Stimulated activated naive B cell treated with anti-CD40 and anti-IgM and Interleukin-4, amounts not matched to agents 10 μg/mL and 1 μg/mL and 100 μg/mL, for 72 hours (primary cell): ENCODE measurements around the gene VSIG4.
"Not testable (repeated sequence)": the region's sequence is repeated elsewhere in the genome, so short reads cannot be mapped to it uniquely, and the experiment has no call there.

Experiments used
- ATAC-seq, 2 donors: fragments of 150-1000 bp; cut with Tn5 transposase; replicated peaks; 2 replicates each; pipeline ENCODE4 v1.10.0; 2021; ENCODE audit warnings: moderate library complexity in 1 of 2
- DNase-seq: peaks from one replicate; pipeline ENCODE4 v3.0.0; 2021
- H3K27ac Mint-ChIP-seq: one replicate; pipeline ENCODE4 v1.8.0; 2022; ENCODE audit warnings: mild to moderate bottlenecking, mixed read lengths
- H3K27me3 Mint-ChIP-seq, 2 donors: one replicate each; pipeline ENCODE4 v1.8.0; 2022; ENCODE audit warnings: mixed read lengths in 2 of 2
- H3K36me3 Mint-ChIP-seq, 2 donors: one replicate each; pipeline ENCODE4 v1.8.0; 2022; ENCODE audit warnings: mixed read lengths in 2 of 2, mild to moderate bottlenecking in 1 of 2
- H3K4me1 Mint-ChIP-seq, 2 donors: one replicate each; pipeline ENCODE4 v1.8.0; 2022; ENCODE audit warnings: mixed read lengths in 2 of 2, mild to moderate bottlenecking in 1 of 2
- H3K4me3 Mint-ChIP-seq, 2 donors: one replicate each; pipeline ENCODE4 v1.8.0; 2022; ENCODE audit warnings: mild to moderate bottlenecking in 2 of 2, mixed read lengths in 2 of 2, moderate library complexity in 1 of 2
- H3K9me3 Mint-ChIP-seq, 2 donors: one replicate each; pipeline ENCODE4 v1.8.0; 2022; ENCODE audit warnings: mixed read lengths in 2 of 2, mild to moderate bottlenecking in 1 of 2

The VSIG4 gene

DNA sequence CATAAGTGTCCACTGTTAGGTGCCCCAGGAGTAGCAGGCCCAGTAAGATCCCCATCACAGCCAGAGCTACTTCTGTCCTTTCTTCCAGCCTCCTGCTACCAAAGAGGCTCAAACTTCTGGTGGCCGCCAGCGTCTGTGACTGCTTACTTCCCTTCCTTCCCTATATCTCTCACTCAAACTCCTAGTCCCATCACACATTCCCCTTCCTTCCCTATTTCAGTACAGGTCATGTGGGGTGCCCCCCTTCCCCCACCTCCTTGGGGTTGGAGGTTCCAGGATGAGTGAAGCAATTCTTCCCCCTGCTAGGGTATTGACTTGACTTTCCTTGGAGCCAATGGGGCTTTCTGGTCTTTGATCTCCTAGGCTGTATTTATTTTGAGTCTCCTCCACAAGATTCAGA lies at the start of gene VSIG4:
VSIG4 (minus strand) TSS at position 137 of the 400 bp plus-strand sequence; CDS start at position 55, 82 bp downstream.
- H3K4me3 Mint-ChIP-seq, result no peak within 1 kb of the TSS
- ATAC-seq, result no peak
- DNase-seq, result no peak
- peaks cover 0 to 7% of the 10 kb centered on the region in 2 donors for H3K27me3 Mint-ChIP-seq
- no peaks in the 10 kb centered on the region for H3K36me3 Mint-ChIP-seq
- no peak within 1 kb of the TSS for H3K27ac Mint-ChIP-seq
- no peaks in the 10 kb centered on the region for H3K9me3 Mint-ChIP-seq
- peaks cover 3 to 4% of the 10 kb centered on the region in 2 donors for H3K4me1 Mint-ChIP-seq

- no peak for DNase-seq
- H3K36me3 Mint-ChIP-seq, result no peaks in the 10 kb centered on the region
- H3K27ac Mint-ChIP-seq, result no peak overlapping the region
- peaks cover 10 to 17% of the 10 kb centered on the region in 2 donors for H3K4me1 Mint-ChIP-seq
- peaks cover 0 to 25% of the 10 kb centered on the region in 2 donors for H3K27me3 Mint-ChIP-seq
- H3K4me3 Mint-ChIP-seq, result no peak overlapping the region
- peaks cover 0 to 3% of the 10 kb centered on the region in 2 donors for H3K9me3 Mint-ChIP-seq
- ATAC-seq, result no peak
Measured at GRCh38 chrX:66076801-66077200, 36.9 kb upstream of the VSIG4 start.

GRCh38 chrX:66074920-66075879 lies 35.3 kb upstream of the VSIG4 start:
- DNase-seq, result peak; percentile 5
- no peaks in the 10 kb centered on the region for H3K36me3 Mint-ChIP-seq
- H3K27ac Mint-ChIP-seq, result peak overlapping the region; percentile 22
- ATAC-seq, result peak; percentile 49 to 57
- peaks cover 0 to 25% of the 10 kb centered on the region in 2 donors for H3K27me3 Mint-ChIP-seq
- H3K9me3 Mint-ChIP-seq, result peaks cover 0 to 3% of the 10 kb centered on the region in 2 donors
- H3K4me1 Mint-ChIP-seq, result peaks cover 10 to 17% of the 10 kb centered on the region in 2 donors
- H3K4me3 Mint-ChIP-seq, result peak overlapping the region; percentile 60 to 76

DNA sequence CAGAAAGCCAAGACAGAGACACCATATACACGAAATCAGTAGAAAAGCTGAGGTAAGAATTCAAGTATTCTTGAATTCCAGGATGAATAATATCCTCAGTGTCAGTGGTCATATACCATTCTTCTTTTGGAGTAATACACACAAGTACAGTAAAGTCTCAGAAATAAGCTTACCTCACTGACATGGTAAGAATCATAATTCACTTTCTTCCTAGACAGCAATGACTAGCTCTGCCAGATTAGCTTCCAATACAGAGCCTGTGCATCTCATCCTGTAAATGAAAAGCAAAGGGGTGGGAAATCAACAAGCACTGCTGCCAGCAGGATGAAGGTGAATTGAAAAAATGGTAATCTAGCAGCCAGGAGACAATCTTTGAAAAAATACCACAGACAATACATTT lies 31.2 kb upstream of the VSIG4 start:
- no peaks in the 10 kb centered on the region for H3K36me3 Mint-ChIP-seq
- peaks cover 0 to 16% of the 10 kb centered on the region in 2 donors for H3K27me3 Mint-ChIP-seq
- ATAC-seq (no peak), DNase-seq (no peak)
- H3K4me1 Mint-ChIP-seq, result peaks cover 10 to 17% of the 10 kb centered on the region in 2 donors
- H3K27ac Mint-ChIP-seq, result no peak overlapping the region
- H3K4me3 Mint-ChIP-seq, result no peak overlapping the region
- peaks cover 0 to 3% of the 10 kb centered on the region in 2 donors for H3K9me3 Mint-ChIP-seq

DNA sequence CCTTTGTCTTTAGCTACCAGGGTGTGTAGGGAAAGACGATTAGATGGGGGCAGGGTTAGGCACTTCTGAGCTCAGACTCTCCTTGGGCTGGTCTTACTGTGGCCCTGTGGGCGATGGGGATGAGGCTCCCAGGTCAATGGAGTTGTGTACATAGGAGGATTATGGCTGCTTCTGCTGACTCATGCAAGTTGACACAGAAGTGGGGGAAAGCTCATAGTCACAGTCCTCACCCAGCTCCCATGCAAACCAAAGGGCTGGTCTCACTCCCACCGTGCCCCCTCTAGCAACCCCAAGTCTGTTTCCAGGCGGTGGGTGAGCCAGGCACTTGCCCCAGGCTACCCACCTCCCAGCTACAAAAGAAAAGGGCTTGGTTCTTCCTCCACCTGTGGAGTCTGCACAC lies 24.4 kb upstream of the VSIG4 start:
- DNase-seq (no peak), ATAC-seq (no peak)
- Mint-ChIP-seq H3K9me3 (no peaks in the 10 kb centered on the region), H3K27ac (no peak overlapping the region), H3K36me3 (no peaks in the 10 kb centered on the region), H3K4me1 (peaks cover 4 to 16% of the 10 kb centered on the region in 2 donors), H3K27me3 (peaks cover 0 to 18% of the 10 kb centered on the region in 2 donors), H3K4me3 (no peak overlapping the region)

GRCh38 chrX:66057019-66057418 lies 17.1 kb upstream of the VSIG4 start:
- ATAC-seq, DNase-seq, H3K27me3 Mint-ChIP-seq, H3K4me1 Mint-ChIP-seq, H3K4me3 Mint-ChIP-seq, H3K9me3 Mint-ChIP-seq, H3K27ac Mint-ChIP-seq: not testable (repeated sequence)
- peaks cover 0 to 12% of the 10 kb centered on the region in 2 donors for H3K36me3 Mint-ChIP-seq

DNA sequence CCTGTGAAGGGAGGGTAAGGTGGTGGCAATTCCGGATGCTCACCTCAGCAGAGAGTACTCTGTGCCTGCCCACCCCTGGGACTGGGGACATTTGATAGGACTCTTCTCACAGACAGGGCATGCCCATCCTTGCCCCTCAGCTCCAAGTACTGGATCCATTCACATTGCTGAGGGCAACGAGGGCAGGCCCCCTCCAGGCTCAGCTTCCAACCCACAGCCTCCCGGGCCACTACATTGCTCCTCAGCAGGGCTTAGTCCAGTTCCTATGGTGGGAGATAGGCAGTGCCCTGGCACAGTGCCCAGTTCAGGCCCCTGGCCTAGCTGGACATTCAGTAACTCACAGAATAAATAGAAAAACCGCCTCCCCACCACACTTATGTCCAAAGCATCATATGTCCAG lies 15.1 kb upstream of the VSIG4 start:
- DNase-seq, result no peak
- Mint-ChIP-seq H3K27me3 (peaks cover 0 to 4% of the 10 kb centered on the region in 2 donors), H3K9me3 (peaks cover 4 to 10% of the 10 kb centered on the region in 2 donors), H3K4me1 (peaks cover 3 to 6% of the 10 kb centered on the region in 2 donors), H3K27ac (no peak overlapping the region), H3K36me3 (peaks cover 0 to 12% of the 10 kb centered on the region in 2 donors), H3K4me3 (no peak overlapping the region)
- ATAC-seq, result no peak

DNA sequence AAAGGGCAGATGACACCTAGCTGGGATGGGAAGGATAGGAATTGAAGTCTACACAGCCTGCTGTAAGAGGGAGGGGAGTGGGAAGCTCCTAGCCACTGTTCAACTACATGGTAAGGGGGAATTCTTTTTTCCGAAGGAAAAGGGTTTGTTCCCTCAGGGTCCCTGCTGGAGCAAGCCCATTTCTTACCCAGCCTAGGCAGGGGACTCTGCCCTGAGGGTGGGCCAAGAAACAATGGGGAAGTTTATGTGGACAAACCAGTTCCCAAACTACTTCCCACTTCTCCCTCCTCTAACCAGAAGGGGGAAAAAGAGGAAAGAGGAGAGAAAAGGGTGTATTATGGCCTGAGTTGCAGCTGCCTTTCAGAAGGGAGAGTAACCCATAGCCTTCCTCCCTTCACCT lies 13.5 kb upstream of the VSIG4 start:
- Mint-ChIP-seq H3K27ac (no peak overlapping the region), H3K9me3 (peaks cover 4 to 10% of the 10 kb centered on the region in 2 donors), H3K27me3 (peaks cover 0 to 4% of the 10 kb centered on the region in 2 donors), H3K36me3 (peaks cover 0 to 12% of the 10 kb centered on the region in 2 donors), H3K4me3 (no peak overlapping the region), H3K4me1 (peaks cover 5 to 6% of the 10 kb centered on the region in 2 donors)
- ATAC-seq (no peak), DNase-seq (no peak)

DNA sequence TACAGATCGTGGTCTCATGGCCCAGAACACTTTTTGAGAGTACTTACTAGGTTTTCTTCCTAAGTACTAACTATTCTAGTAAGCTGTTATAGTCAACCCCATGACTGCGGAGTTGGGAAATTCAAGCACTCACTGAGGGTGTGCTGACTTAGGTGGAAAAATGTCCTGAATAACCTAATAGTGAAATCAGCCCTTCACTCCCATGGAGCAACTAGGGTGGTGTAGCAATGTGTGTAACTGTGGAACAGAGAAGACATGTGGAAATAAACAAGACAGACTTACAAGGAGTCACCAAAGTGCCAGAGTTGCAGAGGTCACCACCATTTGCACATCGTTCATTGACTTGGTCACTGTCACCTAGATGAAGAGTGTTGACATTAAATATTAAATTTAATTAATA lies 12.1 kb upstream of the VSIG4 start:
- ATAC-seq (no peak), DNase-seq (no peak)
- H3K9me3 Mint-ChIP-seq, result peaks cover 1 to 4% of the 10 kb centered on the region in 2 donors
- H3K4me3 Mint-ChIP-seq, result no peak overlapping the region
- H3K36me3 Mint-ChIP-seq, result peaks cover 0 to 8% of the 10 kb centered on the region in 2 donors
- no peak overlapping the region for H3K27ac Mint-ChIP-seq
- peaks cover 0 to 4% of the 10 kb centered on the region in 2 donors for H3K27me3 Mint-ChIP-seq
- peaks cover 11 to 20% of the 10 kb centered on the region in 2 donors for H3K4me1 Mint-ChIP-seq

DNA sequence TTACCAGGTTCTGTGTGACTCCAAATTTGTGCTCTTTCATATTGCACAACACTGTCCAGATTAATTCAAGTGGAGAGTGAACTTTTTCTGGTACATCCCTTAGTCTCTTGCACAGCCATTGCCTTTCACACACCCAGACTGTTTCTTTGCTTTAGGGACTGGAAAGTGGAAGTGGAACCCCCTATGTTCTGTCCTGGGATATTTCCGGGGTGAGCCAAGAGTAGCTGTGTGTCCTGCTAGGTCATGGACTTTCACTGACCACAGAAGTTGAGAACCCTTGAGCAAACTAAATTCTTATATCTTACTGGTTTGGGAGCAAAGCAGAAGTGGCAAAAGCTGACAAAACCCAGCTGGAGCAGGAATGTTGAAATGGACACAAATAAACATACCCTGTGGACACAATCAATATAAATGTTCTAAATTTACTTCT lies 10.3 kb upstream of the VSIG4 start:
- Mint-ChIP-seq H3K27ac (no peak overlapping the region), H3K27me3 (no peaks in the 10 kb centered on the region), H3K9me3 (peaks cover 0 to 1% of the 10 kb centered on the region in 2 donors), H3K36me3 (no peaks in the 10 kb centered on the region), H3K4me1 (peaks cover 27 to 38% of the 10 kb centered on the region in 2 donors), H3K4me3 (no peak overlapping the region)
- no peak for DNase-seq
- ATAC-seq, result no peak

DNA sequence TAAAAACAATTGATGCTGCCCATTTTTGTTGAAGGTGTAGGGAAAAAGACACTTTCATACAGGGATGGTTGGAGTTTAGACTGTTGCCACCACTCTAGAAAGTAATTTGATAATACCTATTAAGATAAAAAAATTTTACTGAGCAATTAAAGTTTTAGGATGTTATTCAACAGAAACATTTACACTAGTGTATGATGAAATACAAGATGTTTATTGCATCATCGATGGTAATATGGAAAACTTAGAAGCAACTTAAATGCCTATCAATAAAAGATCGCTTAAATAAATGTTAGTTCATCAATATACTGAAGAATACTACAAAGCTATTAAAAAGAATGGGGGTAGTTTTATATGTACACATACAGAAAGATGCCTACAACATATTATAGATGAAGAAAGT lies 9.2 kb upstream of the VSIG4 start:
- ATAC-seq (no peak), DNase-seq (no peak)
- H3K27ac Mint-ChIP-seq, result no peak overlapping the region
- peaks cover 32 to 43% of the 10 kb centered on the region in 2 donors for H3K4me1 Mint-ChIP-seq
- H3K4me3 Mint-ChIP-seq, result no peak overlapping the region
- no peaks in the 10 kb centered on the region for H3K36me3 Mint-ChIP-seq
- H3K9me3 Mint-ChIP-seq, result peaks cover 0 to 1% of the 10 kb centered on the region in 2 donors
- no peaks in the 10 kb centered on the region for H3K27me3 Mint-ChIP-seq

GRCh38 chrX:66046612-66047235 lies 6.8 kb upstream of the VSIG4 start:
- ATAC-seq (peak; percentile 83 to 86), DNase-seq (peak; percentile 72)
- Mint-ChIP-seq H3K27ac (peak overlapping the region; percentile 65), H3K4me3 (peak overlapping the region in 1 of 2 donors; percentile 11), H3K36me3 (no peaks in the 10 kb centered on the region), H3K4me1 (peaks cover 32 to 43% of the 10 kb centered on the region in 2 donors), H3K9me3 (peaks cover 0 to 1% of the 10 kb centered on the region in 2 donors), H3K27me3 (no peaks in the 10 kb centered on the region)

GRCh38 chrX:66045894-66046293 lies 6.0 kb upstream of the VSIG4 start:
- Mint-ChIP-seq H3K27me3 (no peaks in the 10 kb centered on the region), H3K4me1 (peaks cover 32 to 43% of the 10 kb centered on the region in 2 donors)
- peak; percentile 32 to 44 for ATAC-seq

GRCh38 chrX:66043584-66043983 lies 3.7 kb upstream of the VSIG4 start:
- H3K4me1 Mint-ChIP-seq, result peaks cover 27 to 37% of the 10 kb centered on the region in 2 donors
- H3K27me3 Mint-ChIP-seq, result peaks cover 0 to 4% of the 10 kb centered on the region in 2 donors
- H3K27ac Mint-ChIP-seq, result no peak overlapping the region
- H3K36me3 Mint-ChIP-seq, result no peaks in the 10 kb centered on the region
- peaks cover 0 to 1% of the 10 kb centered on the region in 2 donors for H3K9me3 Mint-ChIP-seq
- ATAC-seq (no peak), DNase-seq (no peak)
- no peak overlapping the region for H3K4me3 Mint-ChIP-seq

More at GRCh38 chrX:66045894-66046293, 6.0 kb upstream of the VSIG4 start:
- Mint-ChIP-seq H3K27ac (peak overlapping the region; percentile 65), H3K36me3 (no peaks in the 10 kb centered on the region), H3K4me3 (no peak overlapping the region), H3K9me3 (peaks cover 0 to 1% of the 10 kb centered on the region in 2 donors)
- DNase-seq, result no peak
